HepG2 (cell line): ENCODE results near the gene TCERG1L. TPM values are rescaled to one million over a fixed set of nuclear protein-coding genes. Genes with fewer than 3 reads are reported as not detected.

ENCODE experiments used
- ATAC-seq: fragments of 200-7000 bp; cut with Tn5 transposase; 3 replicates; pipeline ENCODE4 v1.9.1; 2020; ENCODE audit warnings: mild to moderate bottlenecking, moderate library complexity
- BruUV-seq: library from RNA; stranded (reverse); fragments of 400-500 nt; replicated peaks from 2 replicates; lab custom pipeline; 2021; lab: Mats Ljungman, UMichigan
- CTCF ChIA-PET: fragments of 300-600 bp; formaldehyde crosslinking; extraction: SDS; loops from one replicate; lab custom pipeline; 2021; ENCODE audit warnings: low total read pairs, inconsistent platforms, low intra/inter-chr PET ratio; lab: Yijun Ruan, JAX
- POLR2A ChIA-PET: fragments of 350-600 bp; sonication (Branson Sonifier 250); formaldehyde crosslinking; loops from one replicate; lab custom pipeline; 2020; ENCODE audit warnings: antibody characterized with exemption, inconsistent platforms; lab: Yijun Ruan, JAX
- DNase-seq: peaks from one replicate; pipeline ENCODE4 v3.0.0-alpha.2; 2015; ENCODE audit warnings: low spot score
- FAIRE-seq: peaks from 3 replicates; lab custom pipeline; 2011; peaks lifted over from hg19 to GRCh38; lab: Jason Lieb, UNC
- H2AFZ ChIP-seq: one replicate; pipeline ENCODE4 v1.6.1; 2011; ENCODE audit warnings: low read length, inconsistent platforms
- H3K27ac ChIP-seq: fragments of 300-600 bp; 3 replicates; pipeline ENCODE4 v1.8.0; 2011; ENCODE audit warnings: mixed run types, mild to moderate bottlenecking, mixed read lengths, low read length, inconsistent platforms; ENCODE audit not compliant: insufficient read depth; ENCODE audit errors: extremely low read length
- H3K27me3 ChIP-seq, 2 experiments: fragments of 200-600 bp in 1 of 2; 2 replicates in 1 of 2; 3 replicates in 1 of 2; pipeline versions ENCODE4 v1.6.0 to v1.8.0; 2011; ENCODE audit warnings: low read length in 2 of 2, mild to moderate bottlenecking in 2 of 2, moderate library complexity in 2 of 2, inconsistent platforms in 1 of 2; ENCODE audit not compliant: insufficient read depth in 2 of 2, control insufficient read depth in 1 of 2
- H3K36me3 ChIP-seq, 2 experiments: fragments of 200-600 bp in 1 of 2; replicated peaks in 1 of 2; 2 replicates in 1 of 2; 3 replicates in 1 of 2; pipeline versions ENCODE4 v1.5.1 to v1.8.0; 2011; ENCODE audit warnings: low read length in 2 of 2, inconsistent platforms in 1 of 2; ENCODE audit not compliant: insufficient read depth in 2 of 2, control insufficient read depth in 1 of 2
- H3K4me1 ChIP-seq: 2 replicates; pipeline ENCODE4 v1.5.1; 2012; ENCODE audit warnings: low read length, inconsistent platforms; ENCODE audit not compliant: insufficient read depth
- H3K4me2 ChIP-seq: 2 replicates; pipeline ENCODE4 v1.6.0; 2011; ENCODE audit warnings: low read depth, low read length, inconsistent platforms
- H3K4me3 ChIP-seq, 3 experiments: fragments of 200-600 bp in 1 of 3; sonication (generic), shearing (Covaris generic) in 1 of 3; replicated peaks in 1 of 3; 2 replicates each; pipeline ENCODE4 v1.5.1; 2011 to 2016; ENCODE audit warnings: low read length in 3 of 3, inconsistent platforms in 2 of 3, low read depth in 2 of 3, mild to moderate bottlenecking in 2 of 3, control low read depth in 1 of 3, mixed read lengths in 1 of 3; ENCODE audit not compliant: insufficient read depth in 1 of 3
- H3K79me2 ChIP-seq: one replicate; pipeline ENCODE4 v1.6.1; 2011; ENCODE audit warnings: low read length, inconsistent platforms; ENCODE audit not compliant: insufficient read depth
- H3K9ac ChIP-seq: 2 replicates; pipeline ENCODE4 v1.6.0; 2011; ENCODE audit warnings: mild to moderate bottlenecking, low read depth, low read length, inconsistent platforms; ENCODE audit not compliant: insufficient read depth
- H3K9me3 ChIP-seq: 2 replicates; pipeline ENCODE4 v1.5.1; 2012; ENCODE audit warnings: mild to moderate bottlenecking, low read length
- H4K20me1 ChIP-seq: 2 replicates; pipeline ENCODE4 v1.6.0; 2011; ENCODE audit warnings: inconsistent platforms, mild to moderate bottlenecking, low read length, moderate library complexity; ENCODE audit not compliant: insufficient read depth
- CBX1 ChIP-seq: IDR thresholded peaks from one replicate; pipeline ENCODE4 v1.6.1; 2016; ENCODE audit warnings: antibody characterized with exemption, low read depth
- ERF ChIP-seq: IDR thresholded peaks from 2 replicates; pipeline ENCODE4 v1.6.1; 2018; ENCODE audit warnings: missing biosample characterization, missing genetic modification reagents
- FOSL2 ChIP-seq: sonication (generic); formaldehyde crosslinking; IDR thresholded peaks from 2 replicates; pipeline ENCODE4 v1.4.0; 2020; ENCODE audit warnings: missing genetic modification reagents
- GRHL1 ChIP-seq: sonication (generic); formaldehyde crosslinking; conservative IDR thresholded peaks from 2 replicates; pipeline ENCODE4 v1.8.0; 2022; ENCODE audit warnings: missing genetic modification reagents
- HNRNPUL1 ChIP-seq: fragments of 200-400 bp; formaldehyde crosslinking; IDR thresholded peaks from 2 replicates; pipeline ENCODE4 v1.6.1; 2017; ENCODE audit warnings: low read depth, mild to moderate bottlenecking, low read length, moderate library complexity
- IRX3 ChIP-seq: sonication (generic); formaldehyde crosslinking; IDR thresholded peaks from 2 replicates; pipeline ENCODE4 v1.8.1; 2023; ENCODE audit warnings: mild to moderate bottlenecking, low read depth, missing genetic modification reagents, borderline replicate concordance
- ISX ChIP-seq: sonication (generic); formaldehyde crosslinking; conservative IDR thresholded peaks from 2 replicates; pipeline ENCODE4 v1.5.0; 2020; ENCODE audit warnings: missing genetic modification reagents
- NCOA5 ChIP-seq: sonication (generic); formaldehyde crosslinking; IDR thresholded peaks from 2 replicates; pipeline ENCODE4 v1.4.0; 2020; ENCODE audit warnings: missing genetic modification reagents
- NFE2 ChIP-seq: sonication (generic); formaldehyde crosslinking; IDR thresholded peaks from 2 replicates; pipeline ENCODE4 v1.4.0; 2020; ENCODE audit warnings: missing genetic modification reagents
- NFE2L2 ChIP-seq: fragments of 150-350 bp; IDR thresholded peaks from 2 replicates; pipeline ENCODE4 v1.6.1; 2014; ENCODE audit warnings: low read length
- SMAD1 ChIP-seq: sonication (generic); formaldehyde crosslinking; IDR thresholded peaks from 2 replicates; pipeline ENCODE4 v1.4.0; 2020; ENCODE audit warnings: missing genetic modification reagents, low read depth, mild to moderate bottlenecking, borderline replicate concordance
- SMARCE1 ChIP-seq: fragments of 450-650 bp; IDR thresholded peaks from 2 replicates; pipeline ENCODE4 v1.6.1; 2017; ENCODE audit warnings: borderline replicate concordance
- ZNF17 ChIP-seq: sonication (generic); formaldehyde crosslinking; IDR thresholded peaks from 2 replicates; pipeline ENCODE4 v1.5.0; 2020; ENCODE audit warnings: mild to moderate bottlenecking, missing genetic modification reagents
- ZNF205 ChIP-seq: IDR thresholded peaks from 2 replicates; pipeline ENCODE4 v1.6.1; 2018; ENCODE audit warnings: missing biosample characterization, missing genetic modification reagents
- ZNF589 ChIP-seq: sonication (generic); formaldehyde crosslinking; conservative IDR thresholded peaks from 2 replicates; pipeline ENCODE4 v1.8.0; 2022; ENCODE audit warnings: mild to moderate bottlenecking, moderate library complexity, missing genetic modification reagents
- ZSCAN21 ChIP-seq: sonication (generic); formaldehyde crosslinking; IDR thresholded peaks from 2 replicates; pipeline ENCODE4 v1.8.0; 2022; ENCODE audit warnings: mild to moderate bottlenecking, missing genetic modification reagents, moderate library complexity, borderline replicate concordance
- WGBS: methylation state at CpG from one replicate; pipeline ENCODE4 v1.1.6; 2017; ENCODE audit warnings: low lambda C conversion rate; 5-methylcytosine and 5-hydroxymethylcytosine counted together
- in situ Hi-C: cut with HindIII; loops from 2 replicates; pipeline ENCODE4 v1.10.0; 2017; ENCODE audit warnings: low pct_unique_long_range_greater_than_20kb; ENCODE audit not compliant: extremely low pct_ligation_motif_present
- intact Hi-C: fragments of 100-400 bp; cut with micrococcal nuclease; formaldehyde crosslinking; loops from one replicate; pipeline ENCODE4 v1.10.0; 2022; ENCODE audit not compliant: unreplicated experiment
- polyA plus RNA-seq, 8 experiments: library from polyadenylated mRNA; depleted of rRNA in 3 of 8; stranded (reverse) in 7 of 8; unstranded in 1 of 8; fragments of >200 nt; fragmentation: Illumina TruSeq in 4 of 8; extraction: Trizol in 4 of 8; gene quantifications; 2 replicates each; pipeline versions ENCODE4 v1.2.1 to v1.2.3, GENCODE V29; 2011 to 2016; ENCODE audit warnings: low read depth in 4 of 8, missing spikeins in 1 of 8, mixed read lengths in 1 of 8; ENCODE audit not compliant: insufficient read depth in 1 of 8
- total RNA-seq, 5 experiments: library from RNA; depleted of rRNA; stranded (reverse); fragments of >200 nt; fragmentation: Illumina TruSeq; extraction: Trizol; gene quantifications; 2 replicates each; pipeline ENCODE4 v1.2.3, GENCODE V29; 2016; ENCODE audit warnings: low read depth in 1 of 5
- TF ChIP-seq, protein P1 (sequence below): sonication (generic); formaldehyde crosslinking; IDR thresholded peaks from 2 replicates; pipeline ENCODE4 v1.5.1; 2020; ENCODE audit warnings: missing genetic modification reagents, mild to moderate bottlenecking, borderline replicate concordance
- TF ChIP-seq, protein P2 (sequence below): IDR thresholded peaks from 2 replicates; pipeline ENCODE4 v1.6.1; 2016; ENCODE audit warnings: missing compliant biosample characterization, missing genetic modification reagents, borderline replicate concordance

TCERG1L gene
- total and polyA plus RNA-seq, 2 of the 13 experiments (the other 11 are each of a cell fraction or from before 2014, with no cell fraction given), result not detected

GRCh38 chr10:131068760-131069159 lies 242.8 kb downstream of the TCERG1L start:
- no TSS peak for BruUV-seq
- TF ChIP-seq SMAD1 (CRISPR knock-in tag), result no peak
- no peak for TF ChIP-seq ZSCAN21 (CRISPR knock-in tag)
- no peak for TF ChIP-seq NFE2L2
- TF ChIP-seq ZNF17, result no peak
- WGBS, result under 1% methylated on average over 6 of the region's 6 CpGs
- Histone ChIP-seq H3K79me2 (no peaks in the 10 kb centered on the region), H3K27ac (no peak overlapping the region), H3K4me2 (no peak overlapping the region), H3K36me3 (no peaks in the 10 kb centered on the region), H2AFZ (no peak overlapping the region), H3K9ac (no peak overlapping the region), H3K4me1 (no peaks in the 10 kb centered on the region), H3K4me3 (no peak overlapping the region), H3K9me3 (no peaks in the 10 kb centered on the region), H3K27me3 (no peaks in the 10 kb centered on the region; a peak in 1 of 5 replicates), H4K20me1 (no peaks in the 10 kb centered on the region)
- DNase-seq (no peak), FAIRE-seq (no peak), ATAC-seq (no peak)
- ChIA-PET CTCF (no interaction called here), POLR2A (no interaction called here)
- intact Hi-C loops, result no loop called here
- in situ Hi-C loops, result no loop called here

- CTCF ChIA-PET, result no interaction called here
- H3K4me1 ChIP-seq, result no peaks in the 10 kb centered on the region
- POLR2A ChIA-PET, result no interaction called here
- no peaks in the 10 kb centered on the region for H3K9me3 ChIP-seq
- DNase-seq (no peak), FAIRE-seq (no peak), ATAC-seq (no peak)
- WGBS, result 21% methylated on average over 7 of the region's 16 CpGs
- no peak overlapping the region for H3K9ac ChIP-seq
- no peaks in the 10 kb centered on the region for H4K20me1 ChIP-seq
- H3K79me2 ChIP-seq, result no peaks in the 10 kb centered on the region
- BruUV-seq, result no TSS peak
- no peak overlapping the region for H2AFZ ChIP-seq
- in situ Hi-C loops (no loop called here), intact Hi-C loops (no loop called here)
- H3K4me2 ChIP-seq, result no peak overlapping the region
- H3K27me3 ChIP-seq, result peaks cover 0 to 2% of the 10 kb centered on the region in 2 experiments; a peak in 2 of 5 replicates
- no peak overlapping the region for H3K27ac ChIP-seq
- no peak overlapping the region for H3K4me3 ChIP-seq
- H3K36me3 ChIP-seq, result no peaks in the 10 kb centered on the region
- TF ChIP-seq CBX1 (no peak), ISX (no peak), IRX3 (CRISPR knock-in tag) (no peak), SMARCE1 (no peak), NFE2 (CRISPR knock-in tag) (no peak), GRHL1 (CRISPR knock-in tag) (no peak), NCOA5 (CRISPR knock-in tag) (no peak), HNRNPUL1 (no peak), FOSL2 (CRISPR knock-in tag) (no peak), ZNF205 (CRISPR knock-in tag) (no peak), ERF (CRISPR knock-in tag) (no peak), ZNF589 (CRISPR knock-in tag) (no peak)
- TF ChIP-seq, protein P1, sequence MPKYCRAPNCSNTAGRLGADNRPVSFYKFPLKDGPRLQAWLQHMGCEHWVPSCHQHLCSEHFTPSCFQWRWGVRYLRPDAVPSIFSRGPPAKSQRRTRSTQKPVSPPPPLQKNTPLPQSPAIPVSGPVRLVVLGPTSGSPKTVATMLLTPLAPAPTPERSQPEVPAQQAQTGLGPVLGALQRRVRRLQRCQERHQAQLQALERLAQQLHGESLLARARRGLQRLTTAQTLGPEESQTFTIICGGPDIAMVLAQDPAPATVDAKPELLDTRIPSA (CRISPR knock-in tag), result no peak
- TF ChIP-seq, protein P2, sequence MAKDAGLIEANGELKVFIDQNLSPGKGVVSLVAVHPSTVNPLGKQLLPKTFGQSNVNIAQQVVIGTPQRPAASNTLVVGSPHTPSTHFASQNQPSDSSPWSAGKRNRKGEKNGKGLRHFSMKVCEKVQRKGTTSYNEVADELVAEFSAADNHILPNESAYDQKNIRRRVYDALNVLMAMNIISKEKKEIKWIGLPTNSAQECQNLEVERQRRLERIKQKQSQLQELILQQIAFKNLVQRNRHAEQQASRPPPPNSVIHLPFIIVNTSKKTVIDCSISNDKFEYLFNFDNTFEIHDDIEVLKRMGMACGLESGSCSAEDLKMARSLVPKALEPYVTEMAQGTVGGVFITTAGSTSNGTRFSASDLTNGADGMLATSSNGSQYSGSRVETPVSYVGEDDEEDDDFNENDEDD (CRISPR knock-in tag), result no peak
Observed at GRCh38 chr10:131068311-131068710, 243.2 kb downstream of the TCERG1L start.
